ENCODE measurements around the gene MCM3AP.

Gene MCM3AP

DNA sequence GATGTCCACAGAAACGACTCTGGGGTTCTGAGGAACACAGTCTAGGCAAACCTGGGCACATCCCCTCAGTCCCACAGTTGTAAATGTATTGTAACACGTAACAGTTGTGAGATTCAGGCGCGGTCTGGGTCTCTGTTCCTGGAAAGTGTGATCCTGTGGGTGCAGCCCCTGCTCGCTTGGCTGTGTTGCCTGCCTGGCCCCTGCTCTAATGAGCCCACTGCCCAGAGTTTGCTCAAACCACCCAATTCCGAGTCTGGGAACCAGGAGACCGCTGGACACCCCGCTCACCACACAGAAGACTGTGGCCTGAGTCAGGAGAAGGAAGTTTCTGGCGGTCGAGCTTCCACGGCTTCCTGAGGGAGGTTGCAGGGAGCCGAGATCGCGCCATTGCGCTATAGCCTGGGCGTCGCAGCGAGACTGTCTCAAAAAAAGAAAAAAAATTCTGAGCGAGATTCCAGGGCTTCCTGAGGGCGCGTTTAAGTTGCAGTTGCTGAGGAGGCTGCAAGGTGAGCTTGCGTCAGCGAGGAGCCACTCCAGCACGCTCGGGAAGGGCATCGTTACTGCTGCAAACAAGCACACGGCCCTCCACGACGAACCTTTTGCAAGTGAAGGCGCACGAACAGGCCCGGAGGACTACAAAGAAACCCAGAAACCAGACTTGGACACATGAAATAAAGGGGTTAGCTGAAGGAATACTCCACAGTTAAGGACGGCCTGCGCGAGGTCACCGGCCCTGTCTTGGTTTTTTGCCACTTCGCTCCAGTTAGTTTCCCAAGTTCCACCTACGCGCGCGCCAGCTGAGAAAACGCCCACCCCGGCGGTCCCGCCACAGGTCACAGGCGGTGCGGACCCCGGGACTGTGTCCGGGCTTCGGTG, 37.2 kb upstream of the MCM3AP start:
- in situ Hi-C loops (cut with HindIII; ENCODE audit: low pct_ligation_motif_present, low sequenced_read_pairs): no loop called here
- H3K27ac ChIP-seq: peak overlapping the region; percentile 53
- no peaks in the 10 kb centered on the region for H3K27me3 ChIP-seq (replicated peaks)
- H3K36me3 ChIP-seq (replicated peaks): no peaks in the 10 kb centered on the region
- TF ChIP-seq, protein P1, sequence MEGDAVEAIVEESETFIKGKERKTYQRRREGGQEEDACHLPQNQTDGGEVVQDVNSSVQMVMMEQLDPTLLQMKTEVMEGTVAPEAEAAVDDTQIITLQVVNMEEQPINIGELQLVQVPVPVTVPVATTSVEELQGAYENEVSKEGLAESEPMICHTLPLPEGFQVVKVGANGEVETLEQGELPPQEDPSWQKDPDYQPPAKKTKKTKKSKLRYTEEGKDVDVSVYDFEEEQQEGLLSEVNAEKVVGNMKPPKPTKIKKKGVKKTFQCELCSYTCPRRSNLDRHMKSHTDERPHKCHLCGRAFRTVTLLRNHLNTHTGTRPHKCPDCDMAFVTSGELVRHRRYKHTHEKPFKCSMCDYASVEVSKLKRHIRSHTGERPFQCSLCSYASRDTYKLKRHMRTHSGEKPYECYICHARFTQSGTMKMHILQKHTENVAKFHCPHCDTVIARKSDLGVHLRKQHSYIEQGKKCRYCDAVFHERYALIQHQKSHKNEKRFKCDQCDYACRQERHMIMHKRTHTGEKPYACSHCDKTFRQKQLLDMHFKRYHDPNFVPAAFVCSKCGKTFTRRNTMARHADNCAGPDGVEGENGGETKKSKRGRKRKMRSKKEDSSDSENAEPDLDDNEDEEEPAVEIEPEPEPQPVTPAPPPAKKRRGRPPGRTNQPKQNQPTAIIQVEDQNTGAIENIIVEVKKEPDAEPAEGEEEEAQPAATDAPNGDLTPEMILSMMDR (IDR thresholded peaks at IDR 0.05; ENCODE audit: low read depth, low read length, missing control alignments): no peak
- DNase-seq: peak; percentile 42
- peak overlapping the region; percentile 81 for H3K4me3 ChIP-seq (ENCODE audit: low read depth, low read length)

- TF ChIP-seq, protein P1 (IDR thresholded peaks at IDR 0.05; ENCODE audit: low read depth, low read length, missing control alignments): no peak
- in situ Hi-C loops (cut with HindIII; ENCODE audit: low pct_ligation_motif_present, low sequenced_read_pairs): no loop called here
- no peaks in the 10 kb centered on the region for H3K36me3 ChIP-seq (replicated peaks)
- peak overlapping the region; percentile 3 for H3K4me3 ChIP-seq (ENCODE audit: low read depth, low read length)
- no peak for DNase-seq
- H3K27me3 ChIP-seq (replicated peaks): no peaks in the 10 kb centered on the region
- no peak overlapping the region for H3K27ac ChIP-seq
Observed at GRCh38 chr21:46320331-46320801, 35.0 kb upstream of the MCM3AP start.

DNA sequence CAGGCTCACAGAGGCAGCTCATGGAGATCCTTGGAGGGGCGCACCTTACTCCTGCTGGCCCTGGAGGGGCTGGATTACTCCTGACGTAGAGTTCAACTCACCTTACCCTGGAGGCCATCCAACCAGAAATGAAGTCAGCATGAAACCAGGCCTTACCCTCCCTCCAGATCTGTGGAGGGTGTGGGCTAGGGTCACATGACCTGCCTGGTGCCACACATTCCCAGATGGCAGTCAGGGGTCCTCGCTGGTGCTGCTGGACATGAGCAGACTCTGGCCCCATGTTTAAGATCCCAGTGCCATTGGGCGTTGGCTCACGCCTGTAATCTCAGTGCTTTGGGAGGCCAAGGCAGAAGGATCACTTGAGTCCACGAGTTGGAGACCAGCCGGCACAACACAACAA, 33.8 kb upstream of the MCM3AP start:
- TF ChIP-seq, protein P1 (IDR thresholded peaks at IDR 0.05; ENCODE audit: low read depth, low read length, missing control alignments): no peak
- no peaks in the 10 kb centered on the region for H3K36me3 ChIP-seq (replicated peaks)
- DNase-seq: no peak
- in situ Hi-C loops (cut with HindIII; ENCODE audit: low pct_ligation_motif_present, low sequenced_read_pairs): no loop called here
- no peak overlapping the region for H3K27ac ChIP-seq
- no peak overlapping the region for H3K4me3 ChIP-seq (ENCODE audit: low read depth, low read length)
- no peaks in the 10 kb centered on the region for H3K27me3 ChIP-seq (replicated peaks)

- Histone ChIP-seq H3K4me3 (ENCODE audit: low read depth, low read length) (no peak overlapping the region), H3K36me3 (replicated peaks) (no peaks in the 10 kb centered on the region), H3K27ac (no peak overlapping the region), H3K27me3 (replicated peaks) (no peaks in the 10 kb centered on the region)
- TF ChIP-seq, protein P1 (IDR thresholded peaks at IDR 0.05; ENCODE audit: low read depth, low read length, missing control alignments): no peak
- in situ Hi-C loops (cut with HindIII; ENCODE audit: low pct_ligation_motif_present, low sequenced_read_pairs): no loop called here
- DNase-seq: no peak
Observed at GRCh38 chr21:46318464-46318845, 33.0 kb upstream of the MCM3AP start.

- no peaks in the 10 kb centered on the region for H3K36me3 ChIP-seq (replicated peaks)
- in situ Hi-C loops (cut with HindIII; ENCODE audit: low pct_ligation_motif_present, low sequenced_read_pairs): no loop called here
- no peak overlapping the region for H3K27ac ChIP-seq
- DNase-seq: no peak
- no peak overlapping the region for H3K4me3 ChIP-seq (ENCODE audit: low read depth, low read length)
- no peaks in the 10 kb centered on the region for H3K27me3 ChIP-seq (replicated peaks)
- TF ChIP-seq, protein P1 (IDR thresholded peaks at IDR 0.05; ENCODE audit: low read depth, low read length, missing control alignments): no peak
Observed at GRCh38 chr21:46317710-46318463, 32.5 kb upstream of the MCM3AP start.
